ENCODE results near the gene SUGT1.

- TF ChIP-seq CTCF (IDR thresholded peaks at IDR 0.05), result no peak
- no peak for TF ChIP-seq POLR2A (IDR thresholded peaks at IDR 0.05)
Measured at GRCh38 chr13:52725302-52725701, 72.7 kb downstream of the SUGT1 start.
